Uterus (tissue), 2 donors: ENCODE measurements around the gene BDH1.

Experiments used
- CTCF ChIP-seq, 4 experiments: fragments of 200-600 bp in 2 of 4; fragments of 450-650 bp in 2 of 4; sonication (generic) in 2 of 4; IDR thresholded peaks; one replicate each; pipeline ENCODE4 v1.5.1; 2016 to 2019; ENCODE audit warnings: antibody characterized with exemption in 4 of 4, mild to moderate bottlenecking in 2 of 4, moderate library complexity in 1 of 4
- POLR2A ChIP-seq, 2 donors: fragments of 450-650 bp; IDR thresholded peaks; one replicate each; pipeline ENCODE4 v1.6.1; 2016; ENCODE audit warnings: antibody characterized with exemption in 2 of 2, mild to moderate bottlenecking in 1 of 2, moderate library complexity in 1 of 2

- TF ChIP-seq CTCF (IDR thresholded peaks at IDR 0.05) (no peak), POLR2A (IDR thresholded peaks at IDR 0.05) (no peak)
These were observed 10.2 kb downstream of the BDH1 start for GRCh38 chr3:197545571-197545970.
